ENCODE measurements around the gene MGAT5. TPM values are rescaled to one million over a fixed set of nuclear protein-coding genes. Genes with fewer than 3 reads are reported as not detected.

MGAT5 gene
- total RNA-seq, 1 experiment from 2014 or later, result 52.4 TPM

DNA sequence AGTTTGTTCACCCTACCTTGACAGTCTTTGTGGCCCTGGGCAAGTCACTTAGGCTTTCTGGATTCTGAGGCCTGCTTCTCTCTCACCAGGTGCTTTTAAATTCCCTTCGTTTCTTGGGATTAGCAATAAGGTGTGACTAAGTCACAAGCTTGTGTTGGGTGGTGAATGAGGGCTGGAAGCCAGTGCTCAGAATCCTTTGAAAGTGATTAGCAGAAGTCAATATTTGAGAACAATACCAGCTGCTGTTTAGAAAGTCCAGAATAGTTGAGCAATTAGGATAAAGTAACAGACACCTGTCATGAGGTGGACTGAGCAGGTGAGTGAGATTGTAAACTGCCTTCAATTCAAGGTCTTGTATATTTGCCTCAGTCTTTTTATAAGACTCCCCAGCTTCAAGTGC, 19.3 kb upstream of the MGAT5 start:
- peaks cover 8% of the 10 kb centered on the region for H3K36me3 Mint-ChIP-seq
- no peak for DNase-seq (ENCODE audit: low spot score)
- no peak for ATAC-seq
- no peak overlapping the region for H3K4me3 Mint-ChIP-seq
- TF ChIP-seq ATF2 (CRISPR knock-in tag; IDR thresholded peaks at IDR 0.05; ENCODE audit: borderline replicate concordance, low read depth) (no peak), NR3C1 (CRISPR knock-in tag; conservative IDR thresholded peaks at IDR 0.05; ENCODE audit: low read depth) (no peak), JUN (CRISPR knock-in tag; IDR thresholded peaks at IDR 0.05) (no peak), ZNF423 (CRISPR knock-in tag; IDR thresholded peaks at IDR 0.05) (no peak), E2F1 (CRISPR knock-in tag; IDR thresholded peaks at IDR 0.05) (no peak), SOX15 (CRISPR knock-in tag; IDR thresholded peaks at IDR 0.05) (no peak), RORB (CRISPR knock-in tag; IDR thresholded peaks at IDR 0.05) (no peak), ESRRA (CRISPR knock-in tag; IDR thresholded peaks at IDR 0.05; ENCODE audit: borderline replicate concordance) (no peak), JAZF1 (CRISPR knock-in tag; IDR thresholded peaks at IDR 0.05) (no peak), RELA (CRISPR knock-in tag; IDR thresholded peaks at IDR 0.05; ENCODE audit: borderline replicate concordance) (no peak), NFE2L1 (CRISPR knock-in tag; IDR thresholded peaks at IDR 0.05) (no peak), ZNF121 (CRISPR knock-in tag; IDR thresholded peaks at IDR 0.05) (no peak), NFATC4 (CRISPR knock-in tag; IDR thresholded peaks at IDR 0.05) (no peak), GTF2I (CRISPR knock-in tag; conservative IDR thresholded peaks at IDR 0.05) (no peak)
- TF ChIP-seq, protein P1, sequence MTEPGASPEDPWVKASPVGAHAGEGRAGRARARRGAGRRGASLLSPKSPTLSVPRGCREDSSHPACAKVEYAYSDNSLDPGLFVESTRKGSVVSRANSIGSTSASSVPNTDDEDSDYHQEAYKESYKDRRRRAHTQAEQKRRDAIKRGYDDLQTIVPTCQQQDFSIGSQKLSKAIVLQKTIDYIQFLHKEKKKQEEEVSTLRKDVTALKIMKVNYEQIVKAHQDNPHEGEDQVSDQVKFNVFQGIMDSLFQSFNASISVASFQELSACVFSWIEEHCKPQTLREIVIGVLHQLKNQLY (CRISPR knock-in tag; IDR thresholded peaks at IDR 0.05), result no peak
- TF ChIP-seq, protein P2, sequence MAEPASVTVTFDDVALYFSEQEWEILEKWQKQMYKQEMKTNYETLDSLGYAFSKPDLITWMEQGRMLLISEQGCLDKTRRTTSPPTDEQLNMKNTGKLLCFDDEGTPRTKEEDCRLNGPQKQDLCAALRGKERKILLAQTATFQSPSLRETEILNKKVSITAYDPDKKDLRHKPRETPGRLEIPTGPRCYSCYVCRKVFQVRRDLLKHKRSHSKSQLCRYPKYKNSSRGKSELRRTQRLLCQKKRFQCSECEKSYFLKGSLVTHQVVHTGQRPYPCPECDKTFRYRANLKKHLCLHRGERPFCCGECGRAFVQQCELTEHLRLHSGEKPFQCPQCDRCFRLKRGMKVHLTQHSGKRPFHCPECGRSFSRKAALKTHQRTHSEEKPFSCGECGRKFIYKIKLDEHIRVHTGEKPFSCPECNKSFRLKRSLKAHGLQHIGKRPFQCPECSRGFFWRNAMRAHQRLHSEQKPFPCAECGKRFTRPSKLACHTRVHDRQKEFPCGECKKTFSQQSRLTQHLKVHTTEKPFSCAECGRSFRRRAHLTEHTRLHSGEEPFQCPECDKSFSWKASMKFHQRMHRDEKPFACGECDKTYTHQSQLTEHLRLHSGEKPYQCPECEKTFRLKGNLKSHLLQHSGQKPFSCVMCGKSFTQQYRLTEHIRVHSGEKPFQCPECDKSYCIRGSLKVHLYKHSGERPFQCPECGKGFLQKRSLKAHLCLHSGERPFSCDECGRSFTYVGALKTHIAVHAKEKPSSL (CRISPR knock-in tag; conservative IDR thresholded peaks at IDR 0.05), result no peak
- CTCF ChIA-PET, result interaction anchor here (2.5 kb wide), 1 partner anchor 11 kb away, joined by 17 read pairs; no protein-coding TSS in a partner anchor
- H3K9me3 Mint-ChIP-seq, result peaks cover 12% of the 10 kb centered on the region
- H3K27me3 Mint-ChIP-seq (ENCODE audit: low read depth), result no peaks in the 10 kb centered on the region
- H3K4me1 Mint-ChIP-seq, result peaks cover 9% of the 10 kb centered on the region
- POLR2A ChIA-PET, result interaction anchor here (1.4 kb wide), 1 partner anchor 115 kb away, joined by 3 read pairs; no protein-coding TSS in a partner anchor
- H3K27ac Mint-ChIP-seq, result no peak overlapping the region

DNA sequence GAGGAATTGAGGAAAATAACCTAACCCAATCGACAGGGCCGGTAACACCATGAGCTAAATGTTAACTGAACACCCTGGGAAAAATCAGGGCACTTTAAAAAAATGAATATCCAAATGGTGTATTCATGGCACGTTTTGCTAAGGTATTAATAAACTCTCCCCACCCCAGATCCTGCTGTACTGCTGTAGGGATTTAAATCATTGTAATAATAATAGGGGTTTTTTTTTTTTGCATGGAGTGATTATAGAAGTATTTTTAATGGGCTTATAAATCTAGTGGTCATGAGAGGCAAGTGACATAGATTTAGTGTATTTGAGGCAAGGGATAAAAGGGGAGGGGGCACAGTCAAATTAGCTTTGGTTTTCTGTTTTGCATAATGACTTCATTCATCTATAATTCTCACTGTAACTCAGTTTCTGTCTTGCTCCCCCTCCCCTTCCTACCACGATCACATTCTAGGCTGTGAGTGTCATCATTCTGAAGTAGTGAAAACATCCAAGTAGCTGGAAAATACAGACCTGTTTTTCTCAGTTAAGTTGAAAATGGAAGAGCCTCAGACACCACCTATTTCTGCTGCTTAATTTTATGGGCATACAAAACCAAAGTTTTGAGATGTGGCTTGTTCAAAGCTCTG, 18.2 kb upstream of the MGAT5 start:
- H3K27ac Mint-ChIP-seq, result no peak overlapping the region
- no peaks in the 10 kb centered on the region for H3K27me3 Mint-ChIP-seq (ENCODE audit: low read depth)
- peaks cover 9% of the 10 kb centered on the region for H3K4me1 Mint-ChIP-seq
- DNase-seq (ENCODE audit: low spot score), result no peak
- H3K36me3 Mint-ChIP-seq, result 0 out of 2 replicates have a peak, but pooled peaks cover 1% of the 10 kb centered on the region
- peaks cover 1% of the 10 kb centered on the region; the same call in 1 of the 2 replicates for H3K9me3 Mint-ChIP-seq
- POLR2A ChIA-PET, result interaction anchor here (1.4 kb wide), 1 partner anchor 116 kb away, joined by 3 read pairs; no protein-coding TSS in a partner anchor
- CTCF ChIA-PET, result interaction anchor here (0.6 to 2.5 kb wide), 3 partner anchors 10 to 215 kb away, joined by 3 to 17 read pairs (median 3); no protein-coding TSS in a partner anchor
- TF ChIP-seq RELA (CRISPR knock-in tag; IDR thresholded peaks at IDR 0.05; ENCODE audit: borderline replicate concordance), result no peak
- TF ChIP-seq, protein P3, sequence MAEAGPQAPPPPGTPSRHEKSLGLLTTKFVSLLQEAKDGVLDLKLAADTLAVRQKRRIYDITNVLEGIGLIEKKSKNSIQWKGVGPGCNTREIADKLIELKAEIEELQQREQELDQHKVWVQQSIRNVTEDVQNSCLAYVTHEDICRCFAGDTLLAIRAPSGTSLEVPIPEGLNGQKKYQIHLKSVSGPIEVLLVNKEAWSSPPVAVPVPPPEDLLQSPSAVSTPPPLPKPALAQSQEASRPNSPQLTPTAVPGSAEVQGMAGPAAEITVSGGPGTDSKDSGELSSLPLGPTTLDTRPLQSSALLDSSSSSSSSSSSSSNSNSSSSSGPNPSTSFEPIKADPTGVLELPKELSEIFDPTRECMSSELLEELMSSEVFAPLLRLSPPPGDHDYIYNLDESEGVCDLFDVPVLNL (CRISPR knock-in tag; IDR thresholded peaks at IDR 0.05; ENCODE audit: borderline replicate concordance, low read depth), result no peak
- TF ChIP-seq NFYB (CRISPR knock-in tag; conservative IDR thresholded peaks at IDR 0.05; ENCODE audit: low read depth), result no peak
- no peak for TF ChIP-seq ZNF121 (CRISPR knock-in tag; IDR thresholded peaks at IDR 0.05)
- TF ChIP-seq NR3C1 (CRISPR knock-in tag; conservative IDR thresholded peaks at IDR 0.05; ENCODE audit: low read depth), result no peak
- no peak for TF ChIP-seq ZNF317 (CRISPR knock-in tag; IDR thresholded peaks at IDR 0.05; ENCODE audit: borderline replicate concordance, low read depth)
- no peak for TF ChIP-seq NFATC4 (CRISPR knock-in tag; IDR thresholded peaks at IDR 0.05)
- TF ChIP-seq HMGA2 (CRISPR knock-in tag; IDR thresholded peaks at IDR 0.05), result no peak
- H3K4me3 Mint-ChIP-seq, result no peak overlapping the region
- no peak for ATAC-seq
